HEK293T (cell line): ENCODE data around the gene PLEKHA7.

ENCODE experiments used
- LEF1 ChIP-seq: fragments of 450-650 bp; IDR thresholded peaks from 2 replicates; pipeline ENCODE4 v1.6.1; 2017; ENCODE audit warnings: mild to moderate bottlenecking, borderline replicate concordance
- NFRKB ChIP-seq: fragments of 450-650 bp; IDR thresholded peaks from 2 replicates; pipeline ENCODE4 v1.6.1; 2016; ENCODE audit warnings: mild to moderate bottlenecking, moderate library complexity

DNA sequence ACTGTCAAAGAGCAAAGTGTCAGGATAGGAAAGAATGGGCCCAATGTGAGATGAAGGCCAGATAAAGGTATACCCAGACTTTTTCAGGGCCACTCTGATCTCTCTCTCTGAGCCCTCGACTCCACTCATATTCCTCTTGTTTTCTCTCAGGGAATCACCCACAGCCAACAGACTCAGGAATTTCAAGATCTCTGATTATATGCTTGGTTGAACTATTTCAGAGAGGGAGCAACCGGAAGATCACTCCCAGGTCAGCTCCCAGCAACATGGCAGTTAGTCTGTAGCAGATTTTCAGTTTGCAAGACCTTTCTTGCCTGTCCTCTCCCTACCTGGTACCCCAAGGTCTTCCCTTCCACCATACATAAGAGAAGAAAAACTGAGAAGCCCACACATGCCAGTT lies 173.3 kb downstream of the PLEKHA7 start:
- TF ChIP-seq NFRKB (no peak), LEF1 (no peak)
